SU-DHL-6 (cell line): ENCODE data around the gene HSDL2.

Source experiments
- H2AFZ ChIP-seq: fragments of 200-600 bp; sonication (generic); 2 replicates; pipeline ENCODE4 v1.6.1; 2014; ENCODE audit warnings: low read depth, mild to moderate bottlenecking, moderate library complexity, mixed read lengths, antibody characterized with exemption, low read length; ENCODE audit not compliant: severe bottlenecking
- H3F3A ChIP-seq: fragments of 200-600 bp; shearing (Covaris generic); 2 replicates; pipeline ENCODE4 v1.6.0; 2016; ENCODE audit warnings: antibody characterized with exemption, mild to moderate bottlenecking; ENCODE audit not compliant: insufficient read depth
- H3K27ac ChIP-seq: fragments of 200-600 bp; sonication (generic); 2 replicates; pipeline ENCODE4 v1.5.1; 2016; ENCODE audit warnings: low read depth, mild to moderate bottlenecking, low read length, moderate library complexity, mixed read lengths
- H3K27me3 ChIP-seq: fragments of 200-600 bp; sonication (generic), shearing (Covaris generic); 2 replicates; pipeline ENCODE4 v1.6.0; 2014; ENCODE audit warnings: mild to moderate bottlenecking, low read length
- H3K36me3 ChIP-seq: fragments of 200-600 bp; sonication (generic); 2 replicates; pipeline ENCODE4 v1.6.1; 2014; ENCODE audit warnings: mild to moderate bottlenecking, low read length, mixed read lengths
- H3K4me2 ChIP-seq: fragments of 300-600, 200-600 bp; shearing (Covaris generic), sonication (generic); 2 replicates; pipeline ENCODE4 v1.6.0; 2014; ENCODE audit warnings: low read length, low read depth, mild to moderate bottlenecking; ENCODE audit not compliant: poor library complexity, severe bottlenecking
- H3K4me3 ChIP-seq: fragments of 200-600 bp; sonication (generic); 2 replicates; pipeline ENCODE4 v1.5.1; 2014; ENCODE audit warnings: antibody characterized with exemption, low read length, mild to moderate bottlenecking, mixed read lengths; ENCODE audit not compliant: insufficient read depth, poor library complexity, severe bottlenecking
- H3K79me2 ChIP-seq: fragments of 200-600 bp; sonication (generic); 2 replicates; pipeline ENCODE4 v1.6.1; 2014; ENCODE audit warnings: mild to moderate bottlenecking, low read length, moderate library complexity; ENCODE audit not compliant: insufficient read depth
- H3K9ac ChIP-seq: fragments of 200-600 bp; sonication (generic); 2 replicates; pipeline ENCODE4 v1.7.0; 2014; ENCODE audit warnings: mild to moderate bottlenecking, low read length
- H3K9me2 ChIP-seq: fragments of 200-600 bp; sonication (generic); replicated peaks from 2 replicates; pipeline ENCODE4 v1.6.1; 2014; ENCODE audit warnings: low read length; ENCODE audit not compliant: insufficient read depth
- H3K9me3 ChIP-seq: fragments of 200-600 bp; sonication (generic); 2 replicates; pipeline ENCODE4 v1.6.1; 2014; ENCODE audit warnings: low read length, mixed read lengths; ENCODE audit not compliant: insufficient read depth
- H4K20me1 ChIP-seq: fragments of 200-600 bp; sonication (generic); 2 replicates; pipeline ENCODE4 v1.6.1; 2014; ENCODE audit warnings: low read depth, mild to moderate bottlenecking, antibody characterized with exemption, low read length, moderate library complexity, mixed read lengths
- EZH2phosphoT487 ChIP-seq: fragments of 200-600 bp; sonication (generic), shearing (Covaris generic); conservative IDR thresholded peaks from 2 replicates; pipeline ENCODE4 v1.6.1; 2018; ENCODE audit warnings: mild to moderate bottlenecking, antibody characterized with exemption, low read length, moderate library complexity, mixed read lengths
- TF ChIP-seq, protein P1 (sequence below): fragments of 200-600 bp; sonication (generic); IDR thresholded peaks from one replicate; pipeline ENCODE4 v1.5.1; 2017; ENCODE audit warnings: antibody characterized with exemption, mild to moderate bottlenecking, low read length, moderate library complexity; ENCODE audit not compliant: insufficient read depth, poor library complexity, severe bottlenecking

The HSDL2 gene

DNA sequence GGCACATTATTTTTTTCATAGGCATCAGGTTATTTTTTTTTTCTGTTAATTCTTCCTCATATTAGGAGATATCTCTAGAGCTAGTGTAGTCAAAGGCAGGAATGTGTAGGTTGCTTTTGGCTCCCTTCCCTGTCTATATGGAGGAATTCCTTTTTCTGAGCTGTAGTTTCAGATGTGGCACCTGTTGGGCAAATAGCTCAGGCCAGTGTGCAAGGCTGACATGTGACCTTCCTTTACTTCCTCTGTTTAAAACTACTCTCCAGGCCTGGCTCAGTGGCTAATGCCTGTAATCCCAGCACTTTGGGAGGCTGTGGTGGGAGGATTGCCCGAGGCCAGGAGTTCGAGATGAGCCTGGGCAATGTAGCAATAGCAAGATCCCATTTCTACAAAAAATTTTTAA lies 66.2 kb downstream of the HSDL2 start:
- Histone ChIP-seq H3K4me2 (no peak overlapping the region), H3K36me3 (no peaks in the 10 kb centered on the region), H3F3A (no peaks in the 10 kb centered on the region), H3K4me3 (no peak overlapping the region), H3K9me2 (no peaks in the 10 kb centered on the region), H4K20me1 (no peaks in the 10 kb centered on the region), H3K27ac (no peak overlapping the region), H3K79me2 (no peaks in the 10 kb centered on the region), H3K27me3 (no peaks in the 10 kb centered on the region), H3K9me3 (no peaks in the 10 kb centered on the region), H2AFZ (no peak overlapping the region), H3K9ac (no peak overlapping the region)
- no peak for TF ChIP-seq EZH2phosphoT487
- TF ChIP-seq, protein P1, sequence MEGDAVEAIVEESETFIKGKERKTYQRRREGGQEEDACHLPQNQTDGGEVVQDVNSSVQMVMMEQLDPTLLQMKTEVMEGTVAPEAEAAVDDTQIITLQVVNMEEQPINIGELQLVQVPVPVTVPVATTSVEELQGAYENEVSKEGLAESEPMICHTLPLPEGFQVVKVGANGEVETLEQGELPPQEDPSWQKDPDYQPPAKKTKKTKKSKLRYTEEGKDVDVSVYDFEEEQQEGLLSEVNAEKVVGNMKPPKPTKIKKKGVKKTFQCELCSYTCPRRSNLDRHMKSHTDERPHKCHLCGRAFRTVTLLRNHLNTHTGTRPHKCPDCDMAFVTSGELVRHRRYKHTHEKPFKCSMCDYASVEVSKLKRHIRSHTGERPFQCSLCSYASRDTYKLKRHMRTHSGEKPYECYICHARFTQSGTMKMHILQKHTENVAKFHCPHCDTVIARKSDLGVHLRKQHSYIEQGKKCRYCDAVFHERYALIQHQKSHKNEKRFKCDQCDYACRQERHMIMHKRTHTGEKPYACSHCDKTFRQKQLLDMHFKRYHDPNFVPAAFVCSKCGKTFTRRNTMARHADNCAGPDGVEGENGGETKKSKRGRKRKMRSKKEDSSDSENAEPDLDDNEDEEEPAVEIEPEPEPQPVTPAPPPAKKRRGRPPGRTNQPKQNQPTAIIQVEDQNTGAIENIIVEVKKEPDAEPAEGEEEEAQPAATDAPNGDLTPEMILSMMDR, result no peak

DNA sequence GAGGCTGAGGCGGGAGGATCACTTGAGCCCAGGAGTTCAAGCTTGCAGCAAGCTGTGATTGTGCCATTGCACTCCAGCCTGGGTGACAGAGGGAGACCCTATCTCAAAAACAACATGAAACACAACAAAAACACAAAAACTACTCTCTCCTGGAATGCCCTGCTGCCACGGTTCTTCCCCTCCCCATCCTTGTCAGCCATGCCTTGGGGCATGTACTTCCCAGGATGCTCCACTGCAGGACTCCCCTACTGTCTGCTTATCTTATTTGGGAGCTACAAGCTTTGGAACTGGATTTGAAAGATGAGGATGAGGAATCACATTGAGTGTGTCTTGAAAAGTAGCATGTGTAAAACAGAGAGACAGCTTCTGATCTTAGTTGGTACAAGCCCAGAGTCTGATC lies 66.6 kb downstream of the HSDL2 start:
- Histone ChIP-seq H4K20me1 (no peaks in the 10 kb centered on the region), H3K79me2 (no peaks in the 10 kb centered on the region), H2AFZ (no peak overlapping the region), H3K4me2 (no peak overlapping the region), H3K9me2 (no peaks in the 10 kb centered on the region), H3K9ac (no peak overlapping the region), H3F3A (no peaks in the 10 kb centered on the region), H3K4me3 (no peak overlapping the region), H3K9me3 (no peaks in the 10 kb centered on the region), H3K27me3 (no peaks in the 10 kb centered on the region), H3K36me3 (no peaks in the 10 kb centered on the region), H3K27ac (no peak overlapping the region)
- no peak for TF ChIP-seq EZH2phosphoT487
- TF ChIP-seq, protein P1, result no peak

DNA sequence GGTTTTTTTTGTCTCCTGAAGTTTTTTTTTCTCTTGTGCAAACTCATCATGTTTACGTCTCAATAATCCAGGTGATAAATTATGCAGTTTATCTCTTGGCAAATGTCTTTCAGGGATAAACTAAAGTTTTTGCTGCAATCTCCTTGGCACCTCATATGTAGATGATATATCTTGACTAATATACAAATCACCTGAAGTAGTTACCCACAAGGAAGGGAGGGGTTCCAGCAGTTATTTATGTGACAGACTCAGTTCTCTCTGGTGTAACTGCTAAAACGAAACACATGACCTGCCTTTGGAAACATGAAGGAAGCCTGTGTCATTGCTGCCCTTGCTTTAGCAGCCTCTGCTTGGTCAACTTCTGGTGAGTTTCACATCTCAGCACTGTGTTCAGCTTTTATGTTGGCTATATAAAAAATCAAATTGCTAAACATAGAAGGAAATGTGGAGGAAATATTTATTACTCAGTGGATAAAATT lies 67.4 kb downstream of the HSDL2 start:
- no peaks in the 10 kb centered on the region for H3K79me2 ChIP-seq
- H3K36me3 ChIP-seq, result no peaks in the 10 kb centered on the region
- H3K27me3 ChIP-seq, result no peaks in the 10 kb centered on the region
- H2AFZ ChIP-seq, result no peak overlapping the region
- TF ChIP-seq, protein P1, result no peak
- TF ChIP-seq EZH2phosphoT487, result no peak
- no peak overlapping the region for H3K27ac ChIP-seq
- no peaks in the 10 kb centered on the region for H3F3A ChIP-seq
- no peak overlapping the region for H3K4me2 ChIP-seq
- no peak overlapping the region for H3K9ac ChIP-seq
- H3K9me2 ChIP-seq, result no peaks in the 10 kb centered on the region
- no peak overlapping the region for H3K4me3 ChIP-seq
- H4K20me1 ChIP-seq, result no peaks in the 10 kb centered on the region
- no peaks in the 10 kb centered on the region for H3K9me3 ChIP-seq

DNA sequence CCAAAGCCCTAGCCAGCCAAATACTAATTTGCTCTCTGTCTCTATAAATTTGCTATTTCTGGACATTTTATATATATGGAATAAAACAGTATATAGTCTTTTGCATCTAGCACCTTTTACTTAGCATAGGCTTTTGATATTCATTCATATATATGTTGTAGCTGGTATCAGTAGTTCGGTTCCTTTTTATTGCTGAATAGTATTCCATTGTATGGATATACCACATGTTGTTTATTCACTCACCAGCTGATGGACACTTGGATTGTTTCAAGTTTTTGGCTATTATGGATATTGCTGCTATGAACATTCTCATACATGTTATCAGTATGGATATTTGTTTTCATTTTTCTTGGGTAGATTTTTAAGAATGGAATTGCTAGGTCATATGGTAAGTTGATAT lies 82.9 kb downstream of the HSDL2 start:
- Histone ChIP-seq H3F3A (no peaks in the 10 kb centered on the region; the same call in 1 of the 2 replicates), H3K36me3 (peaks cover 4% of the 10 kb centered on the region; the same call in 1 of the 2 replicates), H4K20me1 (no peaks in the 10 kb centered on the region), H3K9me2 (no peaks in the 10 kb centered on the region), H3K4me3 (no peak overlapping the region), H3K79me2 (no peaks in the 10 kb centered on the region), H3K27ac (no peak overlapping the region), H3K4me2 (no peak overlapping the region), H3K9ac (no peak overlapping the region), H2AFZ (no peak overlapping the region), H3K9me3 (no peaks in the 10 kb centered on the region), H3K27me3 (no peaks in the 10 kb centered on the region)
- TF ChIP-seq, protein P1, result no peak
- TF ChIP-seq EZH2phosphoT487, result no peak
